ENCODE measurements around the gene TMEM198. TPM values are rescaled to one million over a fixed set of nuclear protein-coding genes. Genes with fewer than 3 reads are reported as not detected.

The TMEM198 gene
- total and polyA plus RNA-seq, 2 experiments from 2014 or later: 8.0 to 10.4 TPM

- Histone ChIP-seq H2AFZ (peak overlapping the region; percentile 47), H3K27ac (peak overlapping the region; percentile 78), H3K79me2 (peaks cover 6% of the 10 kb centered on the region), H3K36me3 (replicated peaks; ENCODE audit: insufficient read depth, low read depth) (no peaks in the 10 kb centered on the region), H3K9me3 (ENCODE audit: low read depth) (no peaks in the 10 kb centered on the region), H3K27me3 (no peaks in the 10 kb centered on the region), H3K4me1 (ENCODE audit: insufficient read depth) (peaks cover 18% of the 10 kb centered on the region), H3K9me2 (replicated peaks; ENCODE audit: insufficient read depth) (no peaks in the 10 kb centered on the region), H4K20me1 (ENCODE audit: insufficient read depth, poor library complexity, severe bottlenecking) (no peaks in the 10 kb centered on the region), H3K4me3 (peak overlapping the region; percentile 50), H3K4me2 (peak overlapping the region; percentile 77)
- TF ChIP-seq EZH2phosphoT487 (IDR thresholded peaks at IDR 0.05; ENCODE audit: low read depth, severe bottlenecking, unreplicated experiment) (no peak), CTCF (IDR thresholded peaks at IDR 0.05; ENCODE audit: poor library complexity) (no peak), EZH2 (IDR thresholded peaks at IDR 0.05; ENCODE audit: borderline replicate concordance) (no peak)
- 33% methylated on average over 9 of the region's 9 CpGs for WGBS (ENCODE audit: low lambda C conversion rate, missing lambda C conversion rate)
- DNase-seq (ENCODE audit: low spot score): no peak
These were observed 54.7 kb downstream of the TMEM198 start for GRCh38 chr2:219598308-219599078.

Small RNAs within 50 kb of the gene (microRNA-seq; reads per million reads assigned to microRNA genes)
- 3.1 reads per million for gene MIR3132

Small RNAs within 50 kb of the gene (small RNA-seq; reads per million reads assigned to genes)
- not detected for gene MIR3132
- gene RN7SKP213: not detected

Other genes with a start within 250 kb of the TMEM198 start
- 3.5 and 4.6 TPM in 2 replicates for gene PTPRN, start 234.6 kb upstream of the TMEM198 start, total RNA-seq
- 9.8 and 9.9 TPM in 2 replicates for gene PTPRN, start 234.6 kb upstream of the TMEM198 start, polyA plus RNA-seq
- not detected in 2 replicates for gene RESP18, start 211.3 kb upstream of the TMEM198 start, total RNA-seq
- gene RESP18, start 211.3 kb upstream of the TMEM198 start, polyA plus RNA-seq: not detected in 2 replicates
- gene DNPEP, start 156.1 kb upstream of the TMEM198 start, total RNA-seq: 53.5 and 72.0 TPM in 2 replicates
- gene DNPEP, start 156.1 kb upstream of the TMEM198 start, polyA plus RNA-seq: 79.0 and 87.7 TPM in 2 replicates
- gene DES, start 125.7 kb upstream of the TMEM198 start, total RNA-seq: 103 and 114 TPM in 2 replicates
- 58.5 and 60.9 TPM in 2 replicates for gene DES, start 125.7 kb upstream of the TMEM198 start, polyA plus RNA-seq
- gene SPEG, start 109.2 kb upstream of the TMEM198 start, total RNA-seq: 21.1 and 21.6 TPM in 2 replicates
- 35.8 and 40.0 TPM in 2 replicates for gene SPEG, start 109.2 kb upstream of the TMEM198 start, polyA plus RNA-seq
- gene GMPPA, start 45.1 kb upstream of the TMEM198 start, total RNA-seq: 51.3 and 76.5 TPM in 2 replicates
- 67.8 and 75.6 TPM in 2 replicates for gene GMPPA, start 45.1 kb upstream of the TMEM198 start, polyA plus RNA-seq
- gene ASIC4, start 29.5 kb upstream of the TMEM198 start, total RNA-seq: not detected in 2 replicates
- gene ASIC4, start 29.5 kb upstream of the TMEM198 start, polyA plus RNA-seq: 0.07 TPM in 1 of 2 replicates, not detected in the other
- gene CHPF, start 219 bp upstream of the TMEM198 start, total RNA-seq: 180 and 193 TPM in 2 replicates
- 315 and 361 TPM in 2 replicates for gene CHPF, start 219 bp upstream of the TMEM198 start, polyA plus RNA-seq
- 72.4 and 84.6 TPM in 2 replicates for gene OBSL1, start 27.5 kb downstream of the TMEM198 start, total RNA-seq
- gene OBSL1, start 27.5 kb downstream of the TMEM198 start, polyA plus RNA-seq: 61.0 and 73.7 TPM in 2 replicates
- 3.3 and 5.6 TPM in 2 replicates for gene INHA, start 28.3 kb downstream of the TMEM198 start, total RNA-seq
- gene INHA, start 28.3 kb downstream of the TMEM198 start, polyA plus RNA-seq: 8.1 and 9.2 TPM in 2 replicates
- 16.7 and 18.0 TPM in 2 replicates for gene STK11IP, start 53.8 kb downstream of the TMEM198 start, total RNA-seq
- 17.6 and 23.1 TPM in 2 replicates for gene STK11IP, start 53.8 kb downstream of the TMEM198 start, polyA plus RNA-seq
- gene SLC4A3, start 83.6 kb downstream of the TMEM198 start, total RNA-seq: 1.8 and 3.0 TPM in 2 replicates
- gene SLC4A3, start 83.6 kb downstream of the TMEM198 start, polyA plus RNA-seq: 8.1 and 14.1 TPM in 2 replicates